Osteoblast (primary cell): ENCODE data around the gene TEX35. TPM values are rescaled to one million over a fixed set of nuclear protein-coding genes. Genes with fewer than 3 reads are reported as not detected.
"Not testable (repeated sequence)": the region's sequence is repeated elsewhere in the genome, so short reads cannot be mapped to it uniquely, and the experiment has no call there.

Source experiments
- DNase-seq: peaks from one replicate; pipeline ENCODE4 v3.0.0; 2011; ENCODE audit warnings: low spot score, mixed read lengths; ENCODE audit not compliant: insufficient read length; ENCODE audit errors: missing footprints
- H2AFZ ChIP-seq: 2 replicates; pipeline ENCODE4 v1.6.0; 2011; ENCODE audit warnings: mild to moderate bottlenecking, low read length
- H3K27ac ChIP-seq: 2 replicates; pipeline ENCODE4 v1.5.1; 2011; ENCODE audit warnings: mild to moderate bottlenecking, low read depth, low read length, moderate library complexity
- H3K27me3 ChIP-seq: 2 replicates; pipeline ENCODE4 v1.6.0; 2012; ENCODE audit warnings: mild to moderate bottlenecking, control low read depth, inconsistent platforms, low read length, moderate library complexity; ENCODE audit not compliant: insufficient read depth
- H3K36me3 ChIP-seq: 2 replicates; pipeline ENCODE4 v1.5.1; 2011; ENCODE audit warnings: mild to moderate bottlenecking, low read length, control low read depth, moderate library complexity; ENCODE audit not compliant: insufficient read depth
- H3K4me1 ChIP-seq: 2 replicates; pipeline ENCODE4 v1.5.1; 2011; ENCODE audit warnings: mild to moderate bottlenecking, low read length, control low read depth, moderate library complexity; ENCODE audit not compliant: insufficient read depth
- H3K4me2 ChIP-seq: 2 replicates; pipeline ENCODE4 v1.6.0; 2011; ENCODE audit warnings: mild to moderate bottlenecking, low read length; ENCODE audit not compliant: insufficient read depth
- H3K4me3 ChIP-seq: fragments of 200-600 bp; sonication (generic); 3 replicates; pipeline ENCODE4 v1.5.1; 2012; ENCODE audit warnings: mild to moderate bottlenecking, low read length, inconsistent platforms; ENCODE audit not compliant: insufficient read depth
- H3K79me2 ChIP-seq: 2 replicates; pipeline ENCODE4 v1.6.0; 2012; ENCODE audit warnings: mild to moderate bottlenecking, low read length, control low read depth, inconsistent platforms; ENCODE audit not compliant: insufficient read depth
- H3K9me3 ChIP-seq: 2 replicates; pipeline ENCODE4 v1.5.1; 2011; ENCODE audit warnings: low read depth, low read length, control low read depth
- H4K20me1 ChIP-seq: 2 replicates; pipeline ENCODE4 v1.6.0; 2012; ENCODE audit warnings: mild to moderate bottlenecking, low read length, control low read depth; ENCODE audit not compliant: insufficient read depth
- CTCF ChIP-seq: IDR thresholded peaks from 2 replicates; pipeline ENCODE4 v1.5.1; 2011; ENCODE audit warnings: mild to moderate bottlenecking, low read depth, low read length, moderate library complexity; ENCODE audit errors: extremely low read depth
- total RNA-seq: library from RNA; depleted of rRNA; stranded (reverse); fragments of >200 nt; gene quantifications from 2 replicates; pipeline ENCODE4 v1.2.3, GENCODE V29; 2012

Gene TEX35
- total RNA-seq, 1 donor: not detected

GRCh38 chr1:178551307-178551706 lies 38.4 kb downstream of the TEX35 start:
- Histone ChIP-seq H4K20me1 (no peaks in the 10 kb centered on the region), H3K36me3 (peaks cover 3% of the 10 kb centered on the region), H3K4me3 (no peak overlapping the region), H3K27me3 (no peaks in the 10 kb centered on the region), H3K9me3 (no peaks in the 10 kb centered on the region), H3K27ac (no peak overlapping the region), H2AFZ (no peak overlapping the region), H3K4me2 (no peak overlapping the region), H3K4me1 (no peaks in the 10 kb centered on the region), H3K79me2 (no peaks in the 10 kb centered on the region)
- no peak for DNase-seq
- TF ChIP-seq CTCF: no peak

GRCh38 chr1:178551940-178552339 lies 39.0 kb downstream of the TEX35 start:
- Histone ChIP-seq H3K36me3 (peaks cover 2% of the 10 kb centered on the region), H3K79me2 (no peaks in the 10 kb centered on the region), H3K27me3 (no peaks in the 10 kb centered on the region), H3K27ac (no peak overlapping the region), H3K4me3 (no peak overlapping the region), H2AFZ (no peak overlapping the region), H4K20me1 (no peaks in the 10 kb centered on the region), H3K9me3 (no peaks in the 10 kb centered on the region), H3K4me1 (no peaks in the 10 kb centered on the region), H3K4me2 (no peak overlapping the region)
- no peak for TF ChIP-seq CTCF
- peak; percentile 56 for DNase-seq

GRCh38 chr1:178552856-178553255 lies 39.9 kb downstream of the TEX35 start:
- H2AFZ ChIP-seq: no peak overlapping the region
- no peaks in the 10 kb centered on the region for H3K27me3 ChIP-seq
- no peaks in the 10 kb centered on the region for H3K9me3 ChIP-seq
- TF ChIP-seq CTCF: no peak
- H3K4me2 ChIP-seq: no peak overlapping the region
- no peaks in the 10 kb centered on the region for H4K20me1 ChIP-seq
- no peak for DNase-seq
- no peak overlapping the region for H3K4me3 ChIP-seq
- H3K36me3 ChIP-seq: no peaks in the 10 kb centered on the region
- H3K27ac ChIP-seq: no peak overlapping the region
- no peaks in the 10 kb centered on the region for H3K79me2 ChIP-seq
- H3K4me1 ChIP-seq: no peaks in the 10 kb centered on the region

GRCh38 chr1:178554351-178554750 lies 41.4 kb downstream of the TEX35 start:
- H2AFZ ChIP-seq, H3K79me2 ChIP-seq, H3K4me3 ChIP-seq, H3K9me3 ChIP-seq, H3K4me2 ChIP-seq, H4K20me1 ChIP-seq, DNase-seq, H3K27ac ChIP-seq, H3K27me3 ChIP-seq, H3K4me1 ChIP-seq, H3K36me3 ChIP-seq: not testable (repeated sequence)

- H4K20me1 ChIP-seq, H3K27ac ChIP-seq, H3K4me1 ChIP-seq, H3K79me2 ChIP-seq, H2AFZ ChIP-seq, H3K36me3 ChIP-seq, H3K27me3 ChIP-seq, H3K4me2 ChIP-seq, DNase-seq, H3K4me3 ChIP-seq, H3K9me3 ChIP-seq: not testable (repeated sequence)
Observed at GRCh38 chr1:178555613-178556012, 42.7 kb downstream of the TEX35 start.

GRCh38 chr1:178558816-178559215 lies 45.9 kb downstream of the TEX35 start:
- not testable (repeated sequence) for DNase-seq, H3K9me3 ChIP-seq, H3K79me2 ChIP-seq, H3K4me1 ChIP-seq, H4K20me1 ChIP-seq, H3K27ac ChIP-seq, H3K27me3 ChIP-seq, H3K4me2 ChIP-seq, H3K4me3 ChIP-seq, H3K36me3 ChIP-seq
- H2AFZ ChIP-seq: peak overlapping the region; percentile 56
